Medulla oblongata (tissue), 1 donor: ENCODE measurements around the gene RXFP3.
A peak's percentile ranks its signal among the peaks of the same experiment; 100 is the strongest.

Source experiments
- DNase-seq: peaks from one replicate; pipeline ENCODE4 v3.0.0-alpha.2; 2015; ENCODE audit errors: extremely low spot score

RXFP3 gene

DNA sequence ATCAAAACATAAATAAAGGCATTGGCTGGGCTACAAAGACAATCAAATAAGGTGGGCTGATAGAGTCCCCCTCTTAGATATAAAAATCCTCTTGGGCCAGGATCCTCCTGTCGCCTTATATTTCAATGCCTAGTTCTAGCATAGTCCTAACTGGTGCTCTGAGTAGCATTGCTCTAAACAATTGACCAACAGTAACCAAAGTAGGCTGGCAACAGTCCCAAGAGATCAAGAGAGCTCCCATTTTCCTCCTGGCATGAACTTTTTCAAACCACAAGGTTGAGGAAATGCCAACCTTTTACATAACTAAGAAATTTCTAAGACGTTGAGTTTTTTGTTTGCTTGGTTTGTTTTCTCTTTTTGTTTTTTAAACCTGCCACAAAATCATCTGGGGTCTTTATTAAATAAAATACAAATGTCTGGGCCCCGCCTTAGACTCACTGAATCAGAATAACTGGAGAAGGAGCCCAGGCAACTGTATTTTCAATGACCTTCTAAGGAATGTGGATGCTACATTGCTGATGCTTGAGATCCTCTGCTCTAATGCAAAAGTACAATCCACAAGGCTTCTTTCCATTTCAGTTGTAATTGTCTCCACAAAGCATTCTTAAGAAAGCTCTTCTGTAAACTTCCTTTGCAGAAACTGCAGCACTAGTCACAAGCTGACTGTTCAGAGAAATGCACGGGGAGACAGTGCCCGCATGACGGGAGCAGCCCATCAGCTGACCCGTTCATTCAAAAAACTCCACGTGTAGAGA is 45.4 kb downstream of the RXFP3 start:
- peak; percentile 32 for DNase-seq

DNA sequence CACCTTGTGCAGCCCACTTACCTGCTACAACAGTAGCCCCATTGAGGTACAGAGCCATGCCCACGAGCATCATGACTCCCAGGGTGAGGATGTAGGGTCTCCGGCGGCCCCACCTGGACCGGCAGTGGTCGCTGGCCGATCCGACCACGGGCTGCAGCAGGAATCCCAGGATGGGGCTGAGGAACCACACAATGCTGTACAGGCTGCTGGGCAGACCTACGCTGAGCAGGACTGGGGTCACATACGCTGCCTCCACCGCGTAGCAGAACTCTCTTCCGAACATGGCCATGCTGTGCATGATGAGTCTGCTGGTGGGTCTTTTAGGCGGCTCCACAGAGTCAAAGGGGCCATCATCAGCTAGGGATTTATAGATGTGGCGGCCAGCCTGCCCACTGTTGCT is 48.0 kb downstream of the RXFP3 start:
- DNase-seq = no peak

DNA sequence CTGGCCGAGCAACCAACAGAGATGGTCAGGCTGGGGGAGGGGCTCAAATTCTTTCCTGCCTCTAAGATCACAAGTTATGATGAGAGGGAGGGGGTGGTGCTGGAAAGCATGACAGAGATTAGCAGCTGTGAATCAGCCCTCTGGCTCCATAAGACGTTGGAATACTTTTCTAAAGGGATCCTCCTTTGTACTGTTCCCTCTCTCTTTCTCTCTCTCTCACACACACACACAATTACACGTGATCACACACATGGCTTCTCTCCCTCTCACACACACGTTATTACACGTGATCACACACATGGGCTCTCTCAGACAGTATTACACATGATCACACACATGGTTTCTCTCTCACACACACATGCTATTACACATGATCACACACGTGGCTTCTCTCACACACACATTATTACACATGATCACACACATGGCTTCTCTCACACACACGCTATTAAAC is 48.5 kb downstream of the RXFP3 start, which contains the start of gene SLC45A2:
SLC45A2 (minus strand) TSS at position 23 of the 454 bp plus-strand sequence. CDS start 110 bp downstream, outside the sequence.
- DNase-seq = no peak

DNA sequence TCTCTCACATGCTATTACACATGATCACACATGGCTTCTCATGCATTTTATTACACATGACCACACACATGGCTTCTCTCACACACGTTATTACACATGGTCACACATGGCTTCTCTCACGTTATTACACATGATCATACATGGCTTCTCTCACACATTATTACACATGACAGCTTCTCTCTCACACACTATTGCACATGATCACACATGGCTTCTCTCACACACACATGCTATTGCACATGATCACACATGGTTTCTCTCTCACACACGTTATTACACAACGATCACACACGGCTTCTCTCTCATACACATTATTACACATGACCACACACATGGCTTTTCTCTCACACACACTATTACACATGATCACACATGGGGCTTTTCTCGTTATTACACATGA is 49.3 kb downstream of the RXFP3 start:
- DNase-seq = no peak
